Fibroblast of pulmonary artery (primary cell): ENCODE data around the gene SORCS2.

Experiments used
- DNase-seq: peaks from one replicate; pipeline ENCODE4 v3.0.0-alpha.2; 2010; ENCODE audit warnings: low read depth
- H3K4me3 ChIP-seq: replicated peaks from 2 replicates; pipeline ENCODE4 v1.5.1; 2011; ENCODE audit warnings: low read depth, mild to moderate bottlenecking, control low read depth, low read length, moderate library complexity
- CTCF ChIP-seq: IDR thresholded peaks from 2 replicates; pipeline ENCODE4 v1.5.1; 2011; ENCODE audit warnings: mild to moderate bottlenecking, control low read depth, low read length, inconsistent platforms; ENCODE audit errors: missing control alignments

The SORCS2 gene

GRCh38 chr4:7773401-7774180 lies 581.3 kb downstream of the SORCS2 start:
- H3K4me3 ChIP-seq: no peak overlapping the region
- no peak for TF ChIP-seq CTCF
- DNase-seq: no peak

GRCh38 chr4:7774301-7775294 lies 582.3 kb downstream of the SORCS2 start:
- no peak for DNase-seq
- no peak for TF ChIP-seq CTCF
- H3K4me3 ChIP-seq: no peak overlapping the region

- TF ChIP-seq CTCF: no peak
- H3K4me3 ChIP-seq: no peak overlapping the region
Measured at GRCh38 chr4:7775396-7775795, 583.1 kb downstream of the SORCS2 start.

GRCh38 chr4:7777017-7777710 lies 584.8 kb downstream of the SORCS2 start:
- TF ChIP-seq CTCF: no peak
- no peak overlapping the region for H3K4me3 ChIP-seq
- no peak for DNase-seq

More at GRCh38 chr4:7775396-7775795, 583.1 kb downstream of the SORCS2 start:
- DNase-seq: no peak

GRCh38 chr4:7777871-7778509 lies 585.7 kb downstream of the SORCS2 start:
- TF ChIP-seq CTCF: no peak
- DNase-seq: no peak
- H3K4me3 ChIP-seq: no peak overlapping the region

GRCh38 chr4:7778510-7779431 lies 586.4 kb downstream of the SORCS2 start:
- TF ChIP-seq CTCF: no peak
- DNase-seq: no peak
- no peak overlapping the region for H3K4me3 ChIP-seq
